Uterus (tissue), 2 donors: ENCODE measurements around the gene TMEM79.

Source experiments
- CTCF ChIP-seq, 4 experiments: fragments of 200-600 bp in 2 of 4; fragments of 450-650 bp in 2 of 4; sonication (generic) in 2 of 4; IDR thresholded peaks; one replicate each; pipeline ENCODE4 v1.5.1; 2016 to 2019; ENCODE audit warnings: antibody characterized with exemption in 4 of 4, mild to moderate bottlenecking in 2 of 4, moderate library complexity in 1 of 4
- POLR2A ChIP-seq, 2 donors: fragments of 450-650 bp; IDR thresholded peaks; one replicate each; pipeline ENCODE4 v1.6.1; 2016; ENCODE audit warnings: antibody characterized with exemption in 2 of 2, mild to moderate bottlenecking in 1 of 2, moderate library complexity in 1 of 2

GRCh38 chr1:156251527-156251926 lies 32.6 kb upstream of the TMEM79 start:
- no peak for TF ChIP-seq CTCF (IDR thresholded peaks at IDR 0.05)
- no peak for TF ChIP-seq POLR2A (IDR thresholded peaks at IDR 0.05)
